ENCODE results near the gene TMEM135. TPM values are rescaled to one million over a fixed set of nuclear protein-coding genes. Genes with fewer than 3 reads are reported as not detected.

Gene TMEM135
- total RNA-seq, 2 experiments from 2014 or later = 14.1 to 15.6 TPM

DNA sequence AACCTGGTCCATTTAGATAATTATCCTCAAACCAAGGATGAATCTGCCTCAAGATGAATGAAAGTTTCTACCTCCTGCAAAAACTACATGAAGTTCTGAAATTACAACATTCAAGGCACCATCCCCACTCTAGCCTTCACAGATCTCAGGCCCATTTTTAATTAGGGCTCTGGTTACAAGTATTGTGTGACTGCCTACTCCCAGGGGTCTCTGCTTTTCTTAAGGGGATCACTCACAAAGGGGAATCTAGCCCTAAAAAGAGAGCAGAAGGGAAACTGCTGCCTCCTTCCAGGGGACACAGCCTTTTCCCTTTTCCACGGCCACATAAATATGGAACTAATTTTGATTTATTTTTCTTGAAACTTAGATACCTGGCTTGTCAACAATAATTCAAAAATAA is 17.4 kb upstream of the TMEM135 start:
- no peaks in the 10 kb centered on the region for H3K9me3 Mint-ChIP-seq
- TF ChIP-seq CTCF (IDR thresholded peaks at IDR 0.05) = no peak
- peaks cover 13% of the 10 kb centered on the region for H3K27me3 Mint-ChIP-seq
- no peak overlapping the region for H3K4me3 Mint-ChIP-seq
- H3K36me3 ChIP-seq (ENCODE audit: insufficient read depth, low read length) = no peaks in the 10 kb centered on the region
- no peaks in the 10 kb centered on the region for H3K4me1 Mint-ChIP-seq (ENCODE audit: low read depth)
- no peak overlapping the region for H3K27ac Mint-ChIP-seq
- ChIA-PET POLR2A (no interaction called here), CTCF (no interaction called here)
- DNase-seq = no peak
- no peaks in the 10 kb centered on the region for H3K4me1 ChIP-seq (ENCODE audit: insufficient read depth, low read length)
- H3K27ac ChIP-seq (ENCODE audit: low read depth in 1 of 2, low read length in 2 of 2) = no peak overlapping the region
- intact Hi-C loops (cut with DNase I, micrococcal nuclease) = no loop called here
- no peaks in the 10 kb centered on the region for H3K36me3 Mint-ChIP-seq (ENCODE audit: low read depth)
- peaks cover 0 to 2% of the 10 kb centered on the region in 2 experiments for H3K27me3 ChIP-seq (ENCODE audit: control insufficient read depth in 1 of 2, insufficient read depth in 2 of 2, low read length in 2 of 2)
- no peak overlapping the region for H3K4me3 ChIP-seq (ENCODE audit: low read length)
- ATAC-seq (ENCODE audit: poor library complexity) = no peak
- H3K9me3 ChIP-seq (ENCODE audit: control insufficient read depth in 1 of 2, insufficient read depth in 1 of 2, low read length in 2 of 2) = no peaks in the 10 kb centered on the region

DNA sequence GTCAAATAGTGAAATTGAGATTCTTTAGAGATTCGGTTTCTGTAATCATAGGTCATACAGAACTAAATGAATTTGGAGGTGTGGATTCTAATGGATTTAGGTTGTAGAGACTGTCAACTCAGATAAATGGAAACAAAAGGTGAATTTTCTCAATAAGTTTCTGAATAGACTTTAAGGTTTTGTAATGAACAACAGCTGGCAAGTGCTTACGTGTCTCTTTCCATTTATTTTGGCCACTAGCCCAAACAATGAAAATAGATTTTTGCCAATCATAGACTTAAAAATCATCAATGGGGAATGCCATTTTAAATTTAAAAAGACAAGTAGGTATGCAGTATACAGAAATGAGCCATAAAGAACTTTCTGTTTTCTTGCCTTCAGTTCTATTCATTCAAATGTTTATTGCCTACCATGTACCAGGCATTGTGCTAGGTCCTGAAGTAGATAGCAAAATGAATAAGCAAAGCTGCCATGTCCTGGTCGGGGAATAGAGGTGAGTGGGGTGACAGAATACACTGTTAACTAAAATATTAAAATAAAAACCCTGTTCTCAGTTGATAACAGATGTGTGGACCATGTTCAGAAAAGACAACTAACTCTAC is 16.9 kb upstream of the TMEM135 start:
- Histone ChIP-seq H3K4me3 (ENCODE audit: low read length) (no peak overlapping the region), H3K4me1 (ENCODE audit: insufficient read depth, low read length) (no peaks in the 10 kb centered on the region), H3K27me3 (ENCODE audit: control insufficient read depth in 1 of 2, insufficient read depth in 2 of 2, low read length in 2 of 2) (peaks cover 0 to 2% of the 10 kb centered on the region in 2 experiments), H3K9me3 (ENCODE audit: control insufficient read depth in 1 of 2, insufficient read depth in 1 of 2, low read length in 2 of 2) (no peaks in the 10 kb centered on the region), H3K36me3 (ENCODE audit: insufficient read depth, low read length) (no peaks in the 10 kb centered on the region), H3K27ac (ENCODE audit: low read depth in 1 of 2, low read length in 2 of 2) (no peak overlapping the region)
- ChIA-PET CTCF (no interaction called here), POLR2A (no interaction called here)
- ATAC-seq (ENCODE audit: poor library complexity) (no peak), DNase-seq (no peak)
- no peaks in the 10 kb centered on the region for H3K36me3 Mint-ChIP-seq (ENCODE audit: low read depth)
- no peak overlapping the region for H3K4me3 Mint-ChIP-seq
- intact Hi-C loops (cut with DNase I, micrococcal nuclease) = no loop called here
- H3K27me3 Mint-ChIP-seq = peaks cover 13% of the 10 kb centered on the region
- no peaks in the 10 kb centered on the region for H3K9me3 Mint-ChIP-seq
- H3K27ac Mint-ChIP-seq = no peak overlapping the region
- no peak for TF ChIP-seq CTCF (IDR thresholded peaks at IDR 0.05)
- H3K4me1 Mint-ChIP-seq (ENCODE audit: low read depth) = no peaks in the 10 kb centered on the region

DNA sequence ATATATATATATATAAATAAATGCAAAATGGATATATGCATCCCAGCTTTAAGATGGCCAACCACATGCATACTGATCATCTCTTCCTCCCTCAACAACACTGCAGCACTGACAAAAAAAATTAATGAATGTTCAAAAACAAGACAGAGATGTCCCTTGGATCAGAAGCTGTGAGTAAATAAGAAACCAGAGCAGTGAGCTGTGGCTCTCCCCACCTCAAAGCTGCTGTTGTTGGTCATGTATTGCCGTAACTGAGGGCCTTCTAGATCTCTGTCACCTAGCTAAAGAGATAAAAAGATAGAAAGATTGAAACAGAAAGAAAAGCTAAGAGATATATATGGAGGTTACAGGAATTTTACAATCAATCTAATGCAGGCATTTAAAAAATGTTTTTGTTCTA is 15.5 kb upstream of the TMEM135 start:
- H3K27ac ChIP-seq (ENCODE audit: low read depth in 1 of 2, low read length in 2 of 2) = no peak overlapping the region
- Mint-ChIP-seq H3K9me3 (no peaks in the 10 kb centered on the region), H3K4me1 (ENCODE audit: low read depth) (no peaks in the 10 kb centered on the region), H3K27ac (no peak overlapping the region), H3K36me3 (ENCODE audit: low read depth) (no peaks in the 10 kb centered on the region), H3K27me3 (peaks cover 13% of the 10 kb centered on the region), H3K4me3 (no peak overlapping the region)
- intact Hi-C loops (cut with DNase I, micrococcal nuclease) = no loop called here
- CTCF ChIA-PET = interaction anchor here (1.5 kb wide), 1 partner anchor 10 kb away, joined by 4 read pairs; no protein-coding TSS in a partner anchor
- no peaks in the 10 kb centered on the region for H3K36me3 ChIP-seq (ENCODE audit: insufficient read depth, low read length)
- POLR2A ChIA-PET = no interaction called here
- H3K4me3 ChIP-seq (ENCODE audit: low read length) = no peak overlapping the region
- H3K27me3 ChIP-seq (ENCODE audit: control insufficient read depth in 1 of 2, insufficient read depth in 2 of 2, low read length in 2 of 2) = peaks cover 0 to 2% of the 10 kb centered on the region in 2 experiments
- H3K4me1 ChIP-seq (ENCODE audit: insufficient read depth, low read length) = no peaks in the 10 kb centered on the region
- ATAC-seq (ENCODE audit: poor library complexity) (no peak), DNase-seq (no peak)
- TF ChIP-seq CTCF (IDR thresholded peaks at IDR 0.05) = no peak
- no peaks in the 10 kb centered on the region for H3K9me3 ChIP-seq (ENCODE audit: control insufficient read depth in 1 of 2, insufficient read depth in 1 of 2, low read length in 2 of 2)
